GM18867 (cell line): ENCODE measurements around the gene CAPN8.

Experiments
- ATAC-seq: cut with Tn5 transposase; IDR thresholded peaks from one replicate; pipeline ENCODE4 v1.9.1; 2021; ENCODE audit warnings: mild to moderate bottlenecking, moderate library complexity; ENCODE audit not compliant: unreplicated experiment

CAPN8 gene

DNA sequence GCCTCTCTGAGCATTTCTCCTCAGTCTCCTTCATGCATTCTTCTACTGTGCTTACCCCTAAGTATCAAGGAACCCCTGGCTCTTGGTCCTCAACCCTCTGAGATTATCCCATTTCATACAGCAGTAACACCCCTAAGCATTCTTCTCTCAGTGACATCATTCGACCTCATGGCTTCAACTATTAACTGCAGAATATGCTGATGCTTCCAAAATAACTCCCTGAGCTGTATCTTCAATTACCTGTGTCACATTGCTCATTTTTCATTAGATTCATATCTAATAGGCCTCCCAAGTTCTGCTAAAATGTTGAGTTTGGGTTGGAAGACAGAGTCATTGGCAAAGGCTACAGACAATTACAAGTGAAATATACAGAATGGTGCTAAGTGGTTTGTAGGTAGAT, 7.5 kb downstream of the CAPN8 start:
- ATAC-seq, result no peak

DNA sequence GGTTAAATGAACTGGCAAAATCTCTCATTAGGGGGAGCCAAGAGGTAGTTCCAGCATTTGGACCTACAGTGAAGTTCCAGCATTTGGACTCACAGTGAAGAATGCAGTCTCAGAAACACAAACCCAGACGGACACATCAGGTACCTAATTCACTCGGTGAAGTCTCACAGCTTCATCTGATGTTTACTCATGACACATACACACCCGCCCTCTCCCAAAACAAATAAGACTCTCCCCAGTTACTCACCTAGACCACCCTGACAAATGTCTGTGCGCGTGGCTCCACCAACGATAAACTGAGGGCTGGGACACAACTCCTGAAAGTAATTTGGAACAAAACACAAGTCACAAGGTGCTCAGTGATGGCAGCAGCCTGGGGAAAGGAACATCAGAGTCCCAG, 11.4 kb downstream of the CAPN8 start:
- no peak for ATAC-seq

DNA sequence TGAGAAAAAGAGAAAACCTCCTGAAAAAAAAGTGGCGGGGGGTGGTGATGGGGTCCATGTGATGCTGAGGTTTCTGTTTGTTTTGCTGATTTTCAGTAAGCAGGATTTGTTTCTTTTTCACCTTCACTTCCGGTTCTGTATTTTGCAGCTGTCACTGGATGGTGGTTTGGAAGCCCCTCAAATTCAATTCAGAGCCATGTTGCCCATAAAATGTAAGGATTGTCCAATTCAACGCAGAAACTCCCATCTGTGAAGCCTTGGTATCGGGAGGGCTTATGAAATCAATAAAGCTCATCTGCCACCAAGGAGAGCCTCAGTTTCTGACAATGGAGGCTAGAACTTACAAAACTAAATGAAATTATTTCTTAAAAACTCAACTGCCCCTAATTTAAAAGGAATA, 12.1 kb downstream of the CAPN8 start:
- ATAC-seq, result no peak

DNA sequence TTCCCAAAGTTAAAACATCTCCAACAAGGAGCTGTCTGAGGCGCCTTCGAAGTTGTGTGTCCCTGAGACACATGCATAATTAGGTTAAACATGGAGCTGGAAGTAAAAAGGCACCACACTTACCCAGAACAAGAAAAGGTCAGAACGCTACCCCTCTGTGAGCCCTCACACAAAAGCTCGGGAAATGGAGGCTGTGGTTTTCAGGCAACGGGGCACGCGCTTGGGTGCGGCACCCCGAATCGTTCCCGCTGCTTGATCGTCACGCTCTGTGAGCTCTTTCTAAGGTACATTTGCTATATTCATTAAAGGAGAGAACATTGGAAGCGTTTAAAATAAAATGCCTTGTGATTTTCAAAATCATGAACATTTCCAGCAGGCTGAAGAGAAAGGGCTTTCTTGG, 12.5 kb downstream of the CAPN8 start:
- no peak for ATAC-seq

DNA sequence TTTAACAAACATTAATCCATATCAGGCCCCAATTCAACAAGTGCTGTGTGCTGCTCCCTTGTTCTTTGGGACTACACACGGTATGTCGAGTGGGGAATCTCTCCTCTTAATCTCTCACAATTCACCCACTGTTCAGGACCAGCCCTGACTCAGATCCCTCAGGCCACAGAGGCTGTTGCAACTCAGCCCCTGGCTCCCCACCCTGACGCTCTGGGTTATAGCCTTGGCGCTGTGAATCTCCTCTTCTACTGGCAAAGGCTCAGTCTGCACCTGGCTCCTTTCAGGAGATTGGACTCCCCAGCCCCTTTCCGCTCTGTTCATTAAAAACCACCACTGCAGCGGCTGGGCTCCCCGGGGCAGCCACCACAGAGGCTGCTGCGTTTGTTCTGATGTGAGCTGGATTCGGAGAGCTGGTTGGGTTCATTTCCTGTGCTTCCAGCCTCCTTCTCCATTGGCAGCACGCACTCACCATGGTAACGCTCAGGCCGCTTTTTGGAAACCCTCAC, 13.0 kb downstream of the CAPN8 start:
- no peak for ATAC-seq

DNA sequence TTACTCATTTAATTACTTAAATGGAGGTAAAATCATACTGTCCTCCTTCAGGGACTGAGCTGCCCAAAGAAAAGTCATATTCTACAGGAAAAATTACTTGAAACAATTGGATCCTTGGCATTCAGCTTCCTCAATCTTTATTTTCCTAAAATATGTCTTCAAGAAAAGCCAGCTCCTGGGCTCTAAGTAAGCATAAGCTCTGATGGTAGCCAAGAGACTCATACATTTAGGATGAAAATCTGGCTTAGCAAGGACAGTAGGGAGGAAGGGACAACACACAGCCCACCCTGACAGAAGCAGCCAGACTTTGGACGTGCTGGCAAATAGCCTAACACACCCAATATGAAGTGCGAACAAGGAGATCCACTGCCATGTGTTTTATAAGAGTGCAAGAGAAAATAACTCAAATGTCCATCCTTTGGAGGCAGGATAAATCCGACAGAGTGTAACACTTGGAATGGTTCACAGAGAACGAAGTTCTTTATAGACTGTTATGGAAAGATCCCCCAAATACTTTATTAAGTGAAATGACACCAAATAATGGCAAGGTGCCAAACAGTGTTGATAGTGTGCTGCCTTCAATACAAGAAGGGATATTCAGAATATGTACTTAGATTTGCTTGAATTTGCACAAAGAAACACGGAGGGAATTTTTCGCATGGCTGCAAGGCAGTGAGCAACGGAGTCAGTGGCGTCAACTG, 14.1 kb downstream of the CAPN8 start:
- ATAC-seq, result no peak

DNA sequence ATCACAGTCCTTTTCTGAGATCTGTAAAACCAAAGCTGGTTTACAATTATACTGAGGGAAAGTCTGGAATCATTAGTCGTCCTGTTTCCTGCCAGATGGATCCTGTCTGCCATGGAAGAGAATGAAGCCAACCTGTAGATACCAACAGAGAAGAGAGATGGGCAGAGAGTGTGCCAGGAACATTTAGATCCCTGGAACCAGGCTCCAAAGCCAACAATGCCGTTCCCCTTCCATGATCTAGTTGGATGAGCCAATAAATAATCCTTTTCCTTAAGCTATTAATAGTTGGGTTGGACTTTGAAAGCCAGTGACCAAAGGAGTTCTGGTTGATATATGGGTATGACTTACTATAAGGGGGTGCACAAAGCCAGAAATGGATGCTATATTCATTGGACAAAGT, 15.0 kb downstream of the CAPN8 start:
- ATAC-seq, result no peak

DNA sequence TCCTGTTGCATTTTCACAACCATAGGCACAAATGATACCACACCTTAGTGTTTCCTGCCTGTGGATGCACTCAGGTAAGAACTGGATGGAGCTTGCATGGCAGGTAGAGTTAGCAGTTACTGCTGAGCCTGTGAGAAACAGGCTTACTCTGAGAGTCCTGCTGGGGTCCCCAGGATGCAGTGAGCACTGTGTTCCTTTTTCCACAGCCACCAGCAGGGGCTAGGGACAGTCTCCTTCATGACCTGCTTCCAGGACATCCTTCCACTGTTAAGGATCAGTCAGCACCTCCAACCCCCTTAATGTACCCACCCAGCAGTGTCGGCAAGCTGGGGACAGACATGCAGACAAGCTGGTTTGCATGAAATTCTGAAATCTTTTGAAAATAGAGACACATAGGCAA, 16.3 kb downstream of the CAPN8 start:
- ATAC-seq, result no peak

DNA sequence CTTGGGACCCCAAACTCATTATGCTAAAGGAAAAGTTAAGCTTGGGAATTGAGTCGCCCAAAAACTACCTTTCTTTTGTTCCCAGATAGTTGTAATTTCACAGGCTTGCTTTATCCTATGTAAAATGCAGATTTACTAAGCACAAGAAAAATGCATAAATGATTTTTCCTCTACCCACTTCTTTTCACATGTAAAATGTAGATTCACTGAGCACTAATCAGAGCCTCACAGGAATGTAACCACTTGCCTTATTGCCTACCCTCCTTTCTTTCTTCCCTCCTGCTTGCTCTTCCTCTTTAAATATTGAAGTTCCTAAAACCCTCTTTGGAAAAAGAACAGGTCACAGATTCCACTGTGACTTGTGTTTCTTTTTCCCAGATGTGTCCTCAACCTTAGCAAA, 18.3 kb downstream of the CAPN8 start:
- no peak for ATAC-seq

DNA sequence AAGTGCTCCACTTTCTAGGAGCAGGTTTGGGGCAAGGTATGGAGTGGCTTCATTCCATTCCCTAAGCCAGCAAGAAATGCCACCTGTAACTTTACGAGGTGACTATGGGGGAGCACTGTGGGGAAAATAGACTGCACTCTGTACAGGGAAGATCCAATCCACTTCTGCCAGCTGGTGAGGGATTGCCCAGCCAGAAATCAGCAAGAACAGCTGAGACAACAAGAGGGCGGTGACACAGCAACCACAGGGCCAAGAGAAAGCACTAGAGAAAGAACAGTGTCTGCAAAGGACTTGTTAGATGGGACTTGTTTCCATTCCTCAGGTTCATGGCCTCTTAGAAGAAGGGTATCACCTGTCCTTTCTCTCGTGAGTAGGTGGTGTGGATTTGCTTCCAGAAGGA, 19.6 kb downstream of the CAPN8 start:
- ATAC-seq, result no peak

DNA sequence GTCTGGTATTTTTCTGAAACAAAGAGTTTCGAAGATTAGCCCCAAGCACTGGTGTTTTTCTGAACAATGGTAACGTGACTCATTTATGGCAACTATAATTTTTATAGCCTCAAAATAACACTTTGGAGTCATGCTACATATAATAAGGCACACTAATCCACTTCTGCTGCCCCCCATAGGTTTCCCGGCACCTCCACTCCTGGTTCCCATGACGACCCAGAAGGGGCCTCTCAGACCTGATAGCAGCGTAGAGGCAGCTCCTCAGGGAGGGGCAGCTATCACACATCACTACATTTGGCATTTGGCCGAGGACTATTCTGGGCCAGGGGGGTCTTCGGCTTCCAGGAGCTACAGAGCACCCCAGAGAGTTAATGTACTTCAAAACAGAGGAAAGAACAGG, 23.3 kb downstream of the CAPN8 start:
- ATAC-seq, result no peak

DNA sequence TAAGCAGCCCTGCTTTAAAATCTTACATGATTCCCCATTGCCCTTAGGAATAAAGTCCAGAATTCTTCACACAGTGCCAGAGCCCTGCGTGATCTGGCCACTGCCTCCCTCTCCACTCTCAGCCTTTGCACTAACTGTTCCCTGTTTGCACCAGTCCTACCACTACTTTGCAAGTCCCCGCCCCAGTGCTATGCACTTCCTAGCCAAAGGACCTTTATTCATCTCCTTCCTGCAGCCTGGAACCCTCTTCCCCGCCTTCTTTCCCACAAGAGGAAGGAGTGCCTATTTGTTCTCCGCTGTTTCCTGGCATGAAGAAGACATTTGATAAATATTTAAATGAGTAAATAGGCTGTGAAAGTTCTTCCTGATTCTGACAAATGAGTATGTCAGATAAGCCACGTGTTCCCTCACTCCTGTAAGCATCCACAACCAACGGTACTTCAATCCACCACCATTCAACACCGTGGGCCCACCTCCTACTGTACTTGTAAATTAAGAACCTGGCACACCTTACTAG, 23.9 kb downstream of the CAPN8 start:
- no peak for ATAC-seq

DNA sequence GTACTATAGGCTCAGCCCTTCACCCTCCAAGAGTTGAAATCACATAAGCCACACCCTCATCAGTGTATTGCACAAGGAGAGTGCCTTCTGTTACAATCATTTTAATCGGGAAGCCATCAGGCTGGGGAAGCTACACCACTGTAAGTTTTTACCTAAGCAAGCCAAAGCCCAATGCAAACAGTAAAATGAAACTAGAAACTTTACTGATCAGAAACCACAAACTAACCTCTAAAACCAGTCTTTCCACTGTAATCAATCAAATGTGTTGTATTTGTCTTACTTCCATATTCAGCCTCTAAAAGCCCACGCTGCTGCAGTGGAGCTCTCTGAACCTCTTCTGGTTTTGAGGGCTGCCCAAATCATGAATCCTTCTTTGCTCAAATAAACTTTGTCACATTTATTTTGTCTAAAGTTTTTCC, 26.2 kb downstream of the CAPN8 start:
- no peak for ATAC-seq

DNA sequence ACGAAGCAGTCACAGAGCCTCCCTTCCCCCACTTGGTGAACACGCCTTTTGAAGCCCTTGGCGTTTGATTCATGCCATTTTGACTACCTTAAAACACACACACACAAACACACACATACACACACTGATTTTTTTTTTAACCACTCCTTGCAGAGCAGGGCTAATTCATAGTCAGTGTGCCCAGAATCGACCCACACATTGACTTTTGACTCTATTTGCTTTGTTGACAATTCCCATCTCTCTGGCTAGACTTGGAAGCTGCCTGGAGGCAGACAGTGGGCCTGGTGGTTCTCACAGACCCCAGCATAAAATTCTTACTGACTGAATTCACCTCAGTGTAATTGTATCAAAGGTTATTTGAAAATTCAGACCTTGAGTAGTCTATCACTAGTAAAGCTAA, 30.3 kb downstream of the CAPN8 start:
- no peak for ATAC-seq

DNA sequence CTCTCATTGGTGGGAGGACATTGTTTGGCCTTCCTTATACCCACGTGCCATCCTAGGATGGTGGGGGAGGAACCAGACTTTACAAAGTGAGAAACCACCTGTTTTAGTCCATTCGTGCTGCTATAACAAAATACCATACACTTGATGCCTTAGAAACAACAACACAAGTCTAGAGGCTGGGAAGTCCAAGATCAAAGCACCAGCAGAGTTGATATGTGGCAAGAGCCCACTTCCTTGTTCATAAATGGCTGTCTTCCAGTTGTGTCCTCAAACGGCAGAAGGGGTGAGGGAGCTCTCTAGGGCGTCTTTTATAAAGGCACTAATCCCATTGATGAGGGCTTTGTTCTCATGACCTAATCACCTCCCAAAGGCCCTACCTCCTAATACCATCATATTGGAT, 31.1 kb downstream of the CAPN8 start:
- no peak for ATAC-seq

DNA sequence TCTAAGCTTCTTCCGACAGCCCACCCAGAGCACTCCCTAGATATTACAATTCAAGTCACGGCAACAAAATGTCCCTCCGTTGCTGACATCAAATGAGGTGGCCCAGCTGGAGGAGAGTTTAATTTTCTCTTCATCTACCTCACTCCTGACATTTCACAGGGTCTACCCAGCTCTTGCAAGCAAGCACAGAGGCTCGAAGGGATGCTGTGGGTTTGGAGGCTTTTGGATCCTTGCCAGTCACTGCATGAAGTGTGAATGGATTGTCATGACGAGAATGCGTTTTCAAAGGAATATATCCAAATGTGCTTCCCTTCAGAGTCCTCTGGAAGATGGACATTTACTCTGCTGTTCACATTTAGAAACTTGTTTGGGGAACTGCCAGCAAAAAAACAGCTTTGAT, 33.5 kb downstream of the CAPN8 start:
- no peak for ATAC-seq

DNA sequence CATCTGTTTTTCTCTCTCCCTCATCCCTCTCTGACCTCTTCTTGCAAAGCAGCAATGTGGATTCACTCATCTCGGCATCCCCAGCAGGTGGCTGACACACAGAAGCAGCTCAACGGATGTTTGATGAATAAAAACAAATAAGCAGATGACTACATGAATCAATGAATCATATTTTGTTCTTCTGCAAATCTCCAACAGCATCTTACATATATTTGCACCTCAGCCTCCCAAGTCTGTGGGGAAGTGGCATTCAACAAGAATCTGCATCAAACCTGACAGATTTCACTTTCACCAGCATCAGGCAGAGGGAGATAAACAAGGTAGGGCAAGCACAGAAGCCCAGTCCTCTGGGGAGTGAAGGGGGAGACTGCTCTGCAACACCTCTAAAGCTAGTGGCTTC, 34.0 kb downstream of the CAPN8 start:
- no peak for ATAC-seq

DNA sequence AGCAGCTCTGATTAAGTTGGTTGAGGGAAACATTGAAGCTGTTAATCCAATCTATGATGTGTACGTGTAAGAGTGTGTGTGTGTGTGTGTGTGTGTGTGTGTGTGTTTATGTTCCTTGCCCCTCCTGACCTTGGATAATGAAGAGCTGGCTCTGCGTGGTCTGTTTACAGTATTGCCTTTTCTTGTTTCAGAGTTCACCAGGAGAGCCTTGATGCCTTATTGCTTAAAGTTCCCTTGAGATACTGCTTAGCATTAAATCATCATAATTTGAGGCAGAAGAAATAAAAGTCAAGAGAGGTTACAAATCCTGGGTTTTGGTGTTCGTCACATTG, 36.4 kb downstream of the CAPN8 start:
- no peak for ATAC-seq

DNA sequence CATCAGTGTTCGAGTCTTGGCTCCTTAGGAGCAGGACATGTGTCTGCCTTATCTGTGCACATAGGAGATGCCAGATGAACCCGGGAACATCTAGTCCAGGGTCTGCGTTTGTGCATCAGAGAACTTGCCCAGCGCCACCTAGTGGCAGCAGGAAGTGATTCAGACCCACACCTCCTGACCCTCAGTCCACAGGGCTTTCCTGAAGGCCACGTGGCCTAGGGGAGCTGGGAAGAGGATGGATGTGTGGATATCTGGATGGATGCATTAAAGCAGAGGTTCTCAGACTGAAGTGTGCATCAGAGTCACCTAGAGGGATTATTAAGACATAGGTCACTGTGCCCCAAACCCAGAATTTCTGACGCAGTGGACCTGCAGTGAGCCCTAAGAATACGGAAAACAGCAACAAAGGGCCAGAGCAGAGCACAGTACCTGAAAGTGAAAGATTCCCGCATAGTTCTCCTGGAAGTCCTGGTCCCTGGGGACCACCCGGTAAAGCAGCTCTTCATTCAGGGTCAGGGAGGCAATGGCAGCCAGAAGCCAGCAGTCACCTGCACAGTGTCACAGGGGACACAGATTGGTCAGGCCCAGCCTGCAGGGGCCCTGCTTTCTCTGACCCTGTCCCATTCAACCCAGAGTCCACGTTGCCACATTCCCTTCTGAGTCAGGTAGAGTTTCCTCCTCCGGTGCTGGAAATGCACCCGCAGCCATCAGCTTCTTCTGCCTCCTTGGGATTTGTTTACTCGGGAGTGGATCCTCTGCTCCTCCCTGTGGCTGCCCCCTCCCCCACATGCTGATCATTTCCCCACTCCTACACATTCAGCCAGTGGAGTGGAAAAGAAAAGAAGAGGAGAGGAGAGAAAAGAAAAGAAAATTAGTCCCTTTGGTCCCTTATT, 37.0 kb downstream of the CAPN8 start:
- peak; percentile 67 for ATAC-seq

DNA sequence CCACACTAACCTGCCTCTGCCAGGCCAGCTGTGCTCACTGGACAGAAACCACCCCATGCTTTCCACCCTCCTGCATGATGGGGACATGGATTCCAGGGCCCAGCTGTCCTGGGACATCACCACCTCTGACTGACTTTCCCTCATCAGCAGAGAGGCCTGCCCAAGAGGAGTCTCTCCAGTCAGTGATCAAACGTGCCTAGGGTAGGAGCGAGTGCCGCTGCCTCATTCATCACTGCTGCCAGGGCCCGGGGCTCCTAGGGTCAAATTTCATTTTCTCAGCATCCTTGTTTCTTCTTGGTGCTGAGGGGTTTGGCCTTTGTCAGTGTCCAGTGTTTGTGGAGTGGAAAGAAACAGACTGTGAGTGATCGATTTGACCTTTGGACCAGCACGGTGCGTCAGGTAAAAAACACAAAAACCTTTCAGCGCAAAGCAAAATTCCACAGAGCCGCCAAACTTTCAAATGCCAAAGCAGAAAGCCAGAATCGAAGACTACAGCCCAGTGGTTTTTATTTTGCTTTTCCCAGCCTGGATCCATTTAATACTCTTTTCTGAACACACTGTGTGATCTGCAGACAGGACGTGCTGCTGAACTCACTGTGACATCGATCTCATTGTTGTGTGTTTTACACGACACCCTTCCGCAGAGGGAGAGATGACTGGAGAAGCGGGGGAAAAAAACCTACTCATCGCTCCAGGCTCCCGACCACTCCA, 43.2 kb downstream of the CAPN8 start:
- ATAC-seq, result no peak

DNA sequence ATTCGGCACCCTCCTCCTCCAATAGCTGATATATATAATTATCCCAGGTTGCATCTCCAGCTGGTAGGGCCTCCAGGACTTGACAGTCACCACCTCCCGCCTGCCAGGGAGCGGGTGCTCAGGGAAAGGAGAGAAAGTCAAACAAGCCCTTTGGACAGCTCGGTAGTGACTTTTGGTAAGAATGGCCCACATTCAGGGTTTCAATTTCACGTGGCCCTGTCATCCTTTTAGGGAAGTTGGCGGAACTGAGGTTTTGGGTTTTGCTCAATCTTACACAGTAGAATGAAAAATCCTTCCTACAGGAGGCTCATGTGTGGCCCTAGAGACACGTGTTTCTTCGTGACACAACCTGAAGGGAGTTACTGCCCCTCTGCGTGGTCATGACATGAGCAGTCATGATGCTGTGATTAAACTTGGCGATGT, 44.2 kb downstream of the CAPN8 start:
- ATAC-seq, result peak; percentile 94
